K562 (cell line): ENCODE results near the gene CPED1. TPM values are rescaled to one million over a fixed set of nuclear protein-coding genes. Genes with fewer than 3 reads are reported as not detected.
A peak's percentile ranks its signal among the peaks of the same experiment; 100 is the strongest.

Experiments used
- COPS2 ChIP-seq: fragments of 450-650 bp; conservative IDR thresholded peaks from 2 replicates; pipeline ENCODE4 v1.6.1; 2016; ENCODE audit warnings: mild to moderate bottlenecking, moderate library complexity
- FOSL1 ChIP-seq: fragments of 200-800 bp; sonication (Bioruptor generic); conservative IDR thresholded peaks from 2 replicates; pipeline ENCODE4 v1.6.1; 2016; ENCODE audit warnings: missing genetic modification characterization, missing compliant biosample characterization
- GTF2B ChIP-seq: IDR thresholded peaks from 2 replicates; pipeline ENCODE4 v1.6.1; 2011; ENCODE audit not compliant: insufficient read length; ENCODE audit errors: extremely low read depth
- IRF1 ChIP-seq: sonication (generic); formaldehyde crosslinking; IDR thresholded peaks from 2 replicates; pipeline ENCODE4 v1.8.0; 2022; ENCODE audit warnings: missing genetic modification reagents, mild to moderate bottlenecking, borderline replicate concordance
- L3MBTL2 ChIP-seq: fragments of 450-650 bp; IDR thresholded peaks from 2 replicates; pipeline ENCODE4 v1.6.1; 2016; ENCODE audit warnings: mild to moderate bottlenecking, moderate library complexity
- NR2F6 ChIP-seq: fragments of 450-650 bp; formaldehyde crosslinking; IDR thresholded peaks from 2 replicates; pipeline ENCODE4 v1.4.0; 2020; ENCODE audit warnings: mild to moderate bottlenecking
- POLR3G ChIP-seq: IDR thresholded peaks from 2 replicates; pipeline ENCODE4 v1.6.1; 2011; ENCODE audit not compliant: insufficient read length, insufficient replicate concordance; ENCODE audit errors: extremely low read depth
- RBM34 ChIP-seq: fragments of 200-400 bp; formaldehyde crosslinking; IDR thresholded peaks from 2 replicates; pipeline ENCODE4 v1.6.1; 2018; ENCODE audit warnings: low read length, borderline replicate concordance; ENCODE audit not compliant: insufficient read depth
- REST ChIP-seq, 2 experiments: fragments of 450-650 bp; formaldehyde crosslinking in 1 of 2; IDR thresholded peaks; 2 replicates each; pipeline versions ENCODE4 v1.4.0 to v1.6.1; 2014 to 2020; ENCODE audit warnings: mild to moderate bottlenecking in 2 of 2, borderline replicate concordance in 1 of 2, low read depth in 1 of 2
- SFPQ ChIP-seq: fragments of 200-400 bp; formaldehyde crosslinking; IDR thresholded peaks from 2 replicates; pipeline ENCODE4 v1.6.1; 2017; ENCODE audit warnings: mild to moderate bottlenecking, low read depth, low read length, moderate library complexity
- SMARCA4 ChIP-seq: fragments of 450-650 bp; IDR thresholded peaks from 2 replicates; pipeline ENCODE4 v1.6.1; 2016
- ZNF165 ChIP-seq: fragments of 250-450 bp; sonication (Bioruptor Pico); IDR thresholded peaks from 2 replicates; pipeline ENCODE4 v1.4.0; 2020; ENCODE audit warnings: borderline replicate concordance
- ZNF583 ChIP-seq: fragments of 250-450 bp; sonication (Bioruptor Pico); IDR thresholded peaks from 2 replicates; pipeline ENCODE4 v1.4.0; 2020
- ZSCAN32 ChIP-seq: fragments of 450-650 bp; formaldehyde crosslinking; IDR thresholded peaks from 2 replicates; pipeline ENCODE4 v1.4.0; 2020; ENCODE audit warnings: mild to moderate bottlenecking, moderate library complexity
- polyA plus RNA-seq, 8 experiments: library from polyadenylated mRNA; depleted of rRNA in 4 of 8; stranded (reverse) in 5 of 8; unstranded in 3 of 8; fragments of >200 nt; fragmentation: Nextera tagmentation in 2 of 8; fragmentation: Illumina TruSeq in 1 of 8; extraction: Ambion mirVana in 2 of 8; extraction: Trizol in 1 of 8; gene quantifications; 2 replicates each; pipeline versions ENCODE4 v1.2.1 to v1.2.3, GENCODE V29; 2011 to 2014; ENCODE audit warnings: inconsistent platforms in 1 of 8, missing spikeins in 1 of 8
- total RNA-seq, 7 experiments: library from RNA; depleted of rRNA in 6 of 7; stranded (reverse); fragments of >200 nt in 6 of 7; fragmentation: Illumina TruSeq in 2 of 7; extraction: Trizol in 2 of 7; gene quantifications; 2 replicates each; pipeline versions ENCODE4 v1.2.1 to v1.2.3, GENCODE V29; 2011 to 2021; ENCODE audit warnings: low replicate concordance in 1 of 7

Gene CPED1
- total and polyA plus RNA-seq, 9 of the 15 experiments (the other 6 are each of a cell fraction or from before 2014, with no cell fraction given) = 195 to 393 (median 290) TPM

GRCh38 chr7:121000081-121000983, 11.8 kb downstream of the CPED1 start (continued):
- TF ChIP-seq REST (IDR thresholded peaks at IDR 0.05; ENCODE audit: borderline replicate concordance) (no peak), REST (CRISPR knock-in tag; IDR thresholded peaks at IDR 0.05; ENCODE audit: low read depth) (no peak), GTF2B (no peak), FOSL1 (tag) (no peak), POLR3G (no peak), COPS2 (no peak), NR2F6 (CRISPR knock-in tag) (no peak), ZSCAN32 (CRISPR knock-in tag) (no peak), SMARCA4 (peak; percentile 71), SFPQ (no peak), ZNF165 (CRISPR knock-in tag) (no peak), RBM34 (no peak), L3MBTL2 (0 out of 2 replicates have a peak, but pooled peaks have one; percentile 29), ZNF583 (no peak), IRF1 (CRISPR knock-in tag) (no peak)
